Inferior parietal cortex (tissue), 1 donor: ENCODE results near the gene TMC8.

ENCODE experiments used
- DNase-seq: peaks from one replicate; pipeline ENCODE4 v3.0.0-alpha.2; 2016; ENCODE audit errors: extremely low spot score

TMC8 gene

GRCh38 chr17:78124081-78124835 lies 6.3 kb upstream of the TMC8 start:
- DNase-seq: no peak

DNA sequence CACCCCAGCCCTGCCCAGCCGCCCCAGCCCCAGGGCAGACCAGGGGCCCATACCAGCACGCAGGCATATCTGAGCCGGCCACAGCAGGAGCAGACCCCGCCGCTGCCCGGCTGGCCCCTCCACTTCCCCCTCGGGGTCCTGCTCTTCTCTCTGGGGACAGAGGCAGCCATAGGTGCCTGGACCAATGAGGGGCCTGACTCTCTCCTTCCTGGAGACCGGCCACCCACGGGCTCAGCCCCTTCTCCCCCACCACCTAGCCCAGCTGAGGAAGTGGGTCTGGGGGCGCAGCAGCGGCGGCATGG lies 5.8 kb upstream of the TMC8 start:
- DNase-seq: no peak

- DNase-seq: no peak
These were observed 5.2 kb upstream of the TMC8 start for GRCh38 chr17:78125138-78125913.

DNA sequence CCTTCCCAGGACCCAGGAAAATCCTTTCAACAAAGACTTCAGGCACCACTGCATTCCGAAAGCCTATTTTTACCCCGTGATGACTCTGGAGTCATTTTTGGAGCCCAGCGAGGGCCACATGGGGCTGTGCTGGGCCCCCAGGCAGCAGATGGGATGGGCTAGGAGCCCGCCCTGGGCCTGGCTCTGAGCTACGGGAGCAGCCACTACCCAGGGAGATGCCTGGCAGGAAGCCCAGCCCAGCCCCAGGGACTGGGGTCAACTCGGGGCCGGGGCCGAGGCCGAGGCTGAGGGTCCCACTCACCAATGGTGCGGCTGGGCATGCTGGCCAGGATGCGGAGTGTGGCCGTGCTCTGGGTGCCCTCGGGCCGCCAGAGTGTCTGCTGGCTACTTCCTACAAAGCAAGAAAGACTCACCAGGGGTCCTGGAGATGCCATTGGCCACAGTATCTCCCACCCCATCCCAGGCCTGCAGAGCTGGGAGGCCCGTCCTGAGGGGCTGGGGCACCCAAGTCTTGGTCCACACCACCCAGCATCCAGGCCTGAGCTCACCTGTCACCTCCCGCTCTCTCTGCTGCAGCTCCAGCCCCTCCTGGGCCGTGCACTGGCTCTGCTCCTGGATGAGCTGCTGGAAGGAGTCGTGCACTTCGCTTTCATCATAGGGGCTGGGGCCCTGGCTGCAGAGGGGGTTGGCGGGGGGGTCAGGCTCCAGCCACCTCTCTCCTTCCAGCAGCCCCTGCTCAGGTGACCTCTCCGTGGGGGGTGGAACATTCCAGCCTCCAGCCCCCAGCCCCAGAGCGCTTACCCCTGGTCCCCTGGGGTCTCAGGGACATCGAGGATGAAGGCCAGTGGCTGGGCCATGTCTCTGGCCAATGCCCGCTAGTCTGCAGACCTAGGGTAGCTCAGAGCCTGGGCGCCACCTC lies 4.3 kb upstream of the TMC8 start:
- DNase-seq: no peak

DNA sequence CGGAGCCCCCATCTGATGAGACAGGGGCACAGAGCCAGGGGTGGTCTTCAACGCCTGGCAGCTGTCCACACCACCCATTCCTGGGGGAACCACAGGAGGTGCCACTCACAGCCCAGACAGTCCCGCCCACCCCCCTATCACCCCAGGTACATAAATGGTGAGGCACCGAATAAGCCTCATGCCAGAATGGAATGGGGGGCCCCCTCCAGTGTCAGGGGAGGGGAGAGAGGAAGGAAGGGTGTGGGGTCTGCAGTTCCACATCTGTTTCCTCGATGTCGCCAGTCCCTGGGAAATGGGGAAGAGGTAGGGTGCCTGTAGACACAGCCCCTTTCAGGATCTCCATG lies 3.7 kb upstream of the TMC8 start:
- no peak for DNase-seq

- DNase-seq: peak; percentile 75
These were observed 3.2 kb upstream of the TMC8 start for GRCh38 chr17:78127239-78127887.

GRCh38 chr17:78127888-78128550 lies 2.6 kb upstream of the TMC8 start:
- DNase-seq: no peak

GRCh38 chr17:78128551-78129350 lies 1.8 kb upstream of the TMC8 start, which contains the start of gene TMC6:
TMC6 (minus strand) TSS chr17:78128755; CDS start chr17:78126832, 1,923 bp downstream.
- no peak for DNase-seq

DNA sequence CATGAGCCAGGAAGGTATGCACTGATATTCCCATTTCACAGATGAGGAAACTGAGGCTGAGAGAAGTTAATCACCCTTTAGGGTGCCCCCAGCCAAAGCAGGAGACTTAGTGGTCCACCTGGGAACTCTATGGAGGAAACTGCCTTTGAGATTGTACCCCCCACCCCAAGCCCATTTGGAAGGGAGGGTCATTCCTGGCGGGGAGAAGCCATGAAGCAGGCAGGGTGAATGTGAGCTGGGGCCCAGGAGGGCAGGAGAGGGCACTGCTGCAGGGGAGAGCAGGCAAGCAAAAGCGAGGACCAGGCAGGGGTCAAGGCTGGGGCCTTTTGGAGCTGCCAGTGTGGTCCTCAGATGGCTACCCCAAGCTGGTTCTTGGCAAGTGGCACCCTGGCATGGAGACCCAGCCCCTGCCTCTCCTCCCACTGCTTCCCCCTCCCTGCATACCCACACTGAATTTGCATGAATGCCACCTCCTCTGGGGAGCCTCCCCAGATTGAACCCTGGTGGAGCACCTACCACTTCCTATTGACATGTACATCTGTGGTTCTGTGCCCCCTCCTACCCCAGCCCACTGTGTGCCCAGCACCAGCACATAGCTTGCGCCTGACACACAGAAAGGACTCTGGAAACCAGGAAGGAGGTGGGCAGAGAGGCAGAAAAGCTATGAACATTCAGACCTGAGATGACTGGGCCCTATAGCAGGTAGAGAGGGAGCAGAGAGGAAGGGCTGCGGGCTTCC lies 1.1 kb upstream of the TMC8 start:
- DNase-seq: no peak

DNA sequence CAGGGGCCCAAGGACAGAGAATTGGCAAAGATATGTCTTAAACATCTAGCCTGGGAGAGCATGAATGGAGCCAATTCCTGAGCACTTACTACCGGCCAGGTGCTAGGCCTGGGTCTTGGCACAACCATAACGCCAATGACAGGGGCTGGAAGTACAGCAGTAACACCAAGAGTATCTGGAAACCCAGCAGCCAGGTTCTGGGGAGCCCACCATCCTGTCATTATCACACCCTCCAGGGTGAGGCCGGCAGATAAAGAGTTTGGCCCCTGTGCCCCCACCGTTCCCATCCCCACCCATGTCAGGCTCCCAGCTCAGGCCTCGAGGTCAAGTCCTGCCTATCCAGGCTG lies 508 bp upstream of the TMC8 start:
- no peak for DNase-seq

DNA sequence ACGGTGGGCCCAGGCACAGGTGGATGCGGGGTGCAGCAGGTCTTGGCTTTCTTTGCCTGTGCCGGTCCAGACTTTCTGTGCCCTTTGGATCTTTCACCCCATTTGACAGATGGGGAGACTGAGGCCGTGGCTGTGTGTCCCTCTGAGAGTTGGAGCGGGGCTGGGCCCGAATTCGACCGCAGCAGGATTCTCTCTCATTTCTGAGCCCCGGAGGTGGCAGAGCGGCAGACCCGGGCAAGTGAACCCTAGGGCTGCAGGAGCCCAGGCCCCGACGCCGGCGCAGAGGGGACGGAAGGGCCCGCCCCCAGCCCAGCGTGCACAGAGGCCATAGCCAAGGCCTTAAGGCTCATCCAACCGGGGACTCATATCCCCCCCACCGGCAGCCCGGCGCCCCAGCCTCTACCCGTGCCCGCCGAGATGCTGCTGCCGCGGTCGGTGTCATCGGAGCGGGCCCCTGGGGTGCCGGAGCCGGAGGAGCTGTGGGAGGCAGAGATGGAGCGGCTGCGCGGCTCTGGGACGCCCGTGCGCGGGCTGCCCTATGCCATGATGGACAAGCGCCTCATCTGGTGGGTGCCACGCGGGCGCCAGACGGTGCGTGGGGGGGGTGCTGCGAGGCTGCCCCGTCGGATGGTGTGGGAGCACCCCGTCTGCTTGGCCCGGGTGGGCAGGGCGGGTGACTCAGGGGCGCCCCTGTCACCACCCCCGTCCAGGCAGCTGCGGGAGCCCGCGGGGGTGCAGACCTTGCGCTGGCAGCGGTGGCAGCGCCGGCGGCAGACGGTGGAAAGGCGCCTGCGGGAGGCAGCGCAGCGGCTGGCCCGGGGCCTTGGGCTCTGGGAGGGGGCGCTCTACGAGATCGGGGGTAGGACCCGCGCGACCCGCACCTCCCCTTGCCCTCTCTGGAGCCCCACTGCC lies 857 bp downstream of the TMC8 start:
- no peak for DNase-seq

DNA sequence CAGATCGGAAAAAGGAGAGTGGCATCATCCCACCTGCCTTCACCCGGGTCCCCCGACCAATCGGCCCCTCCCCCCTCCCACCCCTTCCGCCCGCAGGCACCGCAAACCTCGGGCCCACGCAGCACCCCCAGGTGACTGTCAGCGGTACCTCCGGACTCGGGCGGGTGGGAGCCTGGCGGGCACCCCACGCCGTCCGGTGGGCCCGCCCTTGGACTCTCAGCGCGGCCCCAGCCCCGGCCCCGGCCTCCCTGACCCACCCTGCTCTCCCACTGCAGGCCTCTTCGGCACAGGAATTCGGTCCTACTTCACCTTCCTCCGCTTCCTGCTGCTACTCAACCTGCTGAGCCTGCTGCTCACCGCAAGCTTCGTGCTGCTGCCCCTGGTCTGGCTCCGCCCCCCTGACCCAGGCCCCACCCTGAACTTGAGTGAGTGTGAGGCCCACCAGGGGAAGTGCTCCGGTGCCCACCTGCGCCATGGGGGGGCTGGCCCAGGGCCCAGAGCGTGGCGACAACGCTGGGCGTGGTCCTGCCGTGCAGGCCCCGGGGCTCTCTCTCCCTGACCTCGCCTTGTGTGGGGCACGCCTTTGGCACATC lies 1.6 kb downstream of the TMC8 start:
- DNase-seq: no peak

- DNase-seq: no peak
These were observed 2.2 kb downstream of the TMC8 start for GRCh38 chr17:78132767-78133178.

DNA sequence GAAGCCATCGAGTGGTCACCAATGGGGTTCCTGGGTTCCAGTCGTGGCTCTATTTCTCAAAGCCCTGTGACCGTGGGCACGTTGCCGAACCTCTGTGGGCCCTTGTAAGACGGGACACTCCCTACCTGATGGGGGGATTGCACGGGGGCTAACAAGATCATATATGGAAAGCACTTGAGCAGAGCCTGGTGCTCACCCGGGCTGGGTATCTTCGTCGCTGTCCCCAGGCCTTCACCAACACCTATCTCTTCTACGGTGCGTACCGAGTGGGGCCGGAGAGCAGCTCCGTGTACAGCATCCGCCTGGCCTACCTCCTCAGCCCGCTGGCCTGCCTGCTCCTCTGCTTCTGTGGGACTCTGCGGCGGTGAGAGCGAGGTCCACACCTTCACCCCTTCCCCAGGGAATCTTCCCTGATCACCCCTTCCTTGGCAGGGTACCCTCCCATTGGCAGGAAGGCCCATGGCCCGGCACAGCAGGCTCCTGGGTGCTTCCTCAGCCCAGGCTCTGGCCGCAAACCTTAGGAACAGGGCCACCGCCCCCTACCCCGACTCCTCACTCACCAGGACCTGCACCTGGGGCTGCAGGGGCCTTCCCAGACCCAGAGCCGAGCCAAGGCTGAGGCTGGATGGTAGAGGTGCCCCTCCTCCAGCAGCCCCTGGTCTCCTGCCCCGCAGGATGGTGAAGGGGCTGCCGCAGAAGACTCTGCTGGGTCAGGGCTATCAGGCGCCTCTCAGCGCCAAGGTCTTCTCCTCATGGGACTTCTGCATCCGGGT lies 2.8 kb downstream of the TMC8 start:
- DNase-seq: no peak

- DNase-seq: no peak
These were observed 3.7 kb downstream of the TMC8 start for GRCh38 chr17:78133971-78134898.

- DNase-seq: no peak
These were observed 4.4 kb downstream of the TMC8 start for GRCh38 chr17:78134899-78135385.
